Endodermal cell (in vitro differentiated cells): Measurements from ENCODE around the gene SERPING1. TPM values are rescaled to one million over a fixed set of nuclear protein-coding genes. Genes with fewer than 3 reads are reported as not detected.

Source experiments
- DNase-seq: peaks from one replicate; pipeline ENCODE4 v3.0.0-alpha.2; 2017
- H3K27ac ChIP-seq: 2 replicates; pipeline ENCODE4 v1.5.1; 2013; ENCODE audit warnings: mild to moderate bottlenecking, low read depth, low read length, moderate library complexity
- H3K27me3 ChIP-seq: 2 replicates; pipeline ENCODE4 v1.6.1; 2013; ENCODE audit warnings: mild to moderate bottlenecking, low read length, moderate library complexity; ENCODE audit not compliant: insufficient read depth, control insufficient read depth, poor library complexity, severe bottlenecking
- H3K36me3 ChIP-seq: 2 replicates; pipeline ENCODE4 v1.7.0; 2013; ENCODE audit warnings: mild to moderate bottlenecking, low read length, moderate library complexity; ENCODE audit not compliant: control insufficient read depth, insufficient read depth
- H3K4me1 ChIP-seq: one replicate; pipeline ENCODE4 v1.7.0; 2013; ENCODE audit warnings: low read length; ENCODE audit not compliant: control insufficient read depth, insufficient read depth
- H3K4me3 ChIP-seq: 2 replicates; pipeline ENCODE4 v1.5.1; 2013; ENCODE audit warnings: mild to moderate bottlenecking, low read length, moderate library complexity
- H3K9ac ChIP-seq: 2 replicates; pipeline ENCODE4 v1.6.1; 2013; ENCODE audit warnings: mild to moderate bottlenecking, low read length, moderate library complexity; ENCODE audit not compliant: poor library complexity, severe bottlenecking; ENCODE audit errors: extremely low read depth
- H3K9me3 ChIP-seq: 2 replicates; pipeline ENCODE4 v1.6.1; 2013; ENCODE audit warnings: mild to moderate bottlenecking, low read length, moderate library complexity; ENCODE audit not compliant: control insufficient read depth
- H3K27ac Mint-ChIP-seq: 2 replicates; pipeline ENCODE4 v1.8.0; 2020; ENCODE audit warnings: mixed read lengths
- H3K27me3 Mint-ChIP-seq: 2 replicates; pipeline ENCODE4 v1.8.0; 2021; ENCODE audit warnings: mild to moderate bottlenecking, mixed read lengths; ENCODE audit not compliant: insufficient read depth
- H3K36me3 Mint-ChIP-seq: 2 replicates; pipeline ENCODE4 v1.8.0; 2020; ENCODE audit warnings: low read depth, mixed read lengths
- H3K4me1 Mint-ChIP-seq: 2 replicates; pipeline ENCODE4 v1.8.0; 2020; ENCODE audit warnings: mixed read lengths
- H3K4me3 Mint-ChIP-seq: 2 replicates; pipeline ENCODE4 v1.8.0; 2020; ENCODE audit warnings: mild to moderate bottlenecking, moderate library complexity, mixed read lengths
- H3K9me3 Mint-ChIP-seq: 2 replicates; pipeline ENCODE4 v1.8.0; 2020; ENCODE audit warnings: mild to moderate bottlenecking, mixed read lengths
- CTCF ChIP-seq: fragments of 200-600 bp; sonication (generic); conservative IDR thresholded peaks from 2 replicates; pipeline ENCODE4 v1.5.0; 2021; ENCODE audit warnings: antibody characterized with exemption, mild to moderate bottlenecking
- WGBS, 2 experiments: methylation state at CpG; one replicate each; pipeline versions ENCODE4 v1.1.5 to v1.1.7; 2013; ENCODE audit warnings: missing lambda C conversion rate in 2 of 2, mixed read lengths in 1 of 2; ENCODE audit not compliant: insufficient coverage in 1 of 2, insufficient read length in 1 of 2; 5-methylcytosine and 5-hydroxymethylcytosine counted together
- total RNA-seq, 2 donors: library from RNA; stranded (reverse); fragmentation: NEBNext Ultra II Directional in 1 of 2; extraction: Animal tissue kit (Norgen Biotek cat#: 25700) in 1 of 2; gene quantifications; 2 replicates in 1 of 2; 3 replicates in 1 of 2; pipeline ENCODE4 v1.2.1, GENCODE V29; 2021

The SERPING1 gene
- total RNA-seq, 2 donors from 2014 or later: 67.8 to 73.5 TPM

GRCh38 chr11:57630171-57630570, 32.7 kb downstream of the SERPING1 start:
- Histone ChIP-seq H3K27ac (no peak overlapping the region), H3K9ac (no peak overlapping the region), H3K36me3 (no peaks in the 10 kb centered on the region), H3K27me3 (no peaks in the 10 kb centered on the region), H3K4me3 (no peak overlapping the region), H3K4me1 (no peaks in the 10 kb centered on the region), H3K9me3 (no peaks in the 10 kb centered on the region)
- Mint-ChIP-seq H3K36me3 (no peaks in the 10 kb centered on the region), H3K4me1 (no peaks in the 10 kb centered on the region), H3K27ac (no peak overlapping the region), H3K27me3 (peaks cover 14% of the 10 kb centered on the region), H3K4me3 (no peak overlapping the region), H3K9me3 (no peaks in the 10 kb centered on the region)
- DNase-seq: no peak
- TF ChIP-seq CTCF: no peak
- 80 to 91% methylated on average over 1 to 2 of the region's 2 CpGs for WGBS, 2 experiments

DNA sequence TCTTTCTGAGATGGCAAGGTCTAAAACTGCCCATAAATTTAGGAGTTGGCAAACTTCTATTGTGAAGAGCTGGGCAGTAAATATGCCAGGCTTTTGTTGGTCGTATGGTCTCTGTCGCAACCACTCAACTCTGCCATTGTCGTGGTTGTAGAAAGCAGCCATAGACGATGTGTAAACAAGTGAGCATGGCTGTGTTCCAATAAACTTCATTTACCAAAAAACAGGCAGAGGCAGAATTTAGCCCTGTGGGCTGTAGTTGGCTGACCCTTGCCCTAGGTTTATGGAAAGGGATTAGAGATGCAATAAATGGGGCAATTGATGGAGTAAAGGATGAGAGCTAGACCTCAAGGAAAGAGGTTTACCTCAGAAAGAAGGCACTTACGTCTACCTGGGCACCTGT, 34.6 kb downstream of the SERPING1 start:
- H3K4me3 Mint-ChIP-seq: no peak overlapping the region

DNA sequence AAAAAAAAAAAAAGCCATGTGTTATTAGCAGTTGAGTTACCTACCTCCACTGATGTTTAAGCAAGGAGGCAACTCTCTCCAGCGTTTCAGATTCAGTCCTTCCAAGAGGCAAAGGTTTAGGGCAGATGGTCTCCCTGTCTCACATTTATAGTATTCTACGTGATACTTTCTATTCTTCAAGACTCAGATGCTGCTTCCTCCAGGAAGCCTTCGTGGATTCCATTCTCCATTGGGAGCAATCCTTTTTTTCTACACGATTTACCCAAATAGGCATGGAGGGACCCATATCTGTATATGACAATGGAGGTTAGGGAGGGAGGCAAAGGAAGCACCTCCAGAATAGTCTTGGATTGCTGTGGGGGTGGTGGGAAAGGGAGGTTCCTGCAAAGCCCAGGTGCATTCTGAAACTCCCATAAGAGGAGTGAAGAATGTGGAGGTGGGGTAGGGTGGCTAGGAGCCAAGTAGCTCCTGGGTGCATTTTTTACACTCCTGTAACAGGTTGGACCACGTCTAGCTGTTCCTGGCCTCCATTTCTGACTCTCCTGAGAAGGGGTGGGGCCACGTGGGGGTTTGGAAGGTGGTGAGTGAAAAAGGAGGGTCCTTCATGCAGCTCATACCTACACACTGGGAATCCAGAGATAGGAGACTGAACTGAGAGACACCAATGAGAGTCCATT, 36.0 kb downstream of the SERPING1 start:
- H3K27me3 Mint-ChIP-seq: peaks cover 14% of the 10 kb centered on the region
- WGBS, 2 experiments: 94 to 96% methylated on average over 4 to 6 of the region's 6 CpGs
- Histone ChIP-seq H3K4me1 (no peaks in the 10 kb centered on the region), H3K9ac (no peak overlapping the region), H3K36me3 (no peaks in the 10 kb centered on the region), H3K9me3 (no peaks in the 10 kb centered on the region), H3K27me3 (no peaks in the 10 kb centered on the region), H3K27ac (no peak overlapping the region), H3K4me3 (no peak overlapping the region)
- DNase-seq: no peak
- no peak for TF ChIP-seq CTCF
- H3K27ac Mint-ChIP-seq: no peak overlapping the region
- peaks cover 7% of the 10 kb centered on the region for H3K4me1 Mint-ChIP-seq
- H3K36me3 Mint-ChIP-seq: no peaks in the 10 kb centered on the region
- no peak overlapping the region for H3K4me3 Mint-ChIP-seq
- no peaks in the 10 kb centered on the region for H3K9me3 Mint-ChIP-seq

More for the DNA sequence above, 34.6 kb downstream of the SERPING1 start:
- Histone ChIP-seq H3K36me3 (no peaks in the 10 kb centered on the region), H3K9me3 (no peaks in the 10 kb centered on the region), H3K27ac (no peak overlapping the region), H3K4me1 (no peaks in the 10 kb centered on the region), H3K4me3 (no peak overlapping the region), H3K27me3 (no peaks in the 10 kb centered on the region), H3K9ac (no peak overlapping the region)
- Mint-ChIP-seq H3K9me3 (no peaks in the 10 kb centered on the region), H3K27me3 (peaks cover 14% of the 10 kb centered on the region), H3K36me3 (no peaks in the 10 kb centered on the region), H3K27ac (no peak overlapping the region), H3K4me1 (no peaks in the 10 kb centered on the region)
- 95 to 100% methylated on average over 2 to 5 of the region's 5 CpGs for WGBS, 2 experiments
- no peak for DNase-seq
- no peak for TF ChIP-seq CTCF
